Liver (tissue), 3 donors: ENCODE data around the gene BAG3.
A peak's percentile ranks its signal among the peaks of the same experiment; 100 is the strongest.

Experiments used
- ATF3 ChIP-seq: IDR thresholded peaks from 2 replicates; pipeline ENCODE4 v1.6.1; 2016; ENCODE audit warnings: antibody characterized with exemption
- CTCF ChIP-seq: fragments of 150-350 bp; IDR thresholded peaks from 2 replicates; pipeline ENCODE4 v1.5.1; 2017; ENCODE audit warnings: improper control_type of control experiment, low read depth, low read length; ENCODE audit not compliant: missing input control
- donor health status: healthy.
- donor health status: healthy.

- peak; percentile 90 for TF ChIP-seq ATF3
- TF ChIP-seq CTCF: no peak
These were observed 7.1 kb downstream of the BAG3 start for GRCh38 chr10:119658274-119658673.
